GM12872 (cell line): ENCODE results near the gene ADGRA1.

Source experiments
- TF ChIP-seq, protein P1 (sequence below): IDR thresholded peaks from 3 replicates; pipeline ENCODE4 v1.5.1; 2011; ENCODE audit warnings: low read depth, mild to moderate bottlenecking, low read length, moderate library complexity; ENCODE audit not compliant: insufficient read depth

The ADGRA1 gene

DNA sequence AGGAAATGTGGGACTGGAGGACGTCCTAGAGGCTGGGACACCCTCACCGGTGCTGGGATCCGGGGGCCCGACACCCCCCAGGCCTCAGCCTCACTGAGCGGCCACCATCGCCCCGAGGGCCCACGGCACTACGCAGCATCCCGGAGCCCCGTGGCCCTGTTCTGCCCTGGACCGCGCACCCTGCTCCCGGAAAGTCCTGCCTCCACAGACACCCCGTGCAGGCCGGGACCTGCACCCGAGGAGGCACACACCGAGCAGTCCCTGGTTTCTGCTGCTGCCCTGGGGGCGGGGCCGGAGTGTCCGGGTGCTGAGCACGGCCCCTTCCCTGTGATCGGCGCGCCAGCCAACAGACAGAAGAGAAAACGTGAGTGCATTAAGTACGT lies 54.2 kb downstream of the ADGRA1 start:
- TF ChIP-seq, protein P1, sequence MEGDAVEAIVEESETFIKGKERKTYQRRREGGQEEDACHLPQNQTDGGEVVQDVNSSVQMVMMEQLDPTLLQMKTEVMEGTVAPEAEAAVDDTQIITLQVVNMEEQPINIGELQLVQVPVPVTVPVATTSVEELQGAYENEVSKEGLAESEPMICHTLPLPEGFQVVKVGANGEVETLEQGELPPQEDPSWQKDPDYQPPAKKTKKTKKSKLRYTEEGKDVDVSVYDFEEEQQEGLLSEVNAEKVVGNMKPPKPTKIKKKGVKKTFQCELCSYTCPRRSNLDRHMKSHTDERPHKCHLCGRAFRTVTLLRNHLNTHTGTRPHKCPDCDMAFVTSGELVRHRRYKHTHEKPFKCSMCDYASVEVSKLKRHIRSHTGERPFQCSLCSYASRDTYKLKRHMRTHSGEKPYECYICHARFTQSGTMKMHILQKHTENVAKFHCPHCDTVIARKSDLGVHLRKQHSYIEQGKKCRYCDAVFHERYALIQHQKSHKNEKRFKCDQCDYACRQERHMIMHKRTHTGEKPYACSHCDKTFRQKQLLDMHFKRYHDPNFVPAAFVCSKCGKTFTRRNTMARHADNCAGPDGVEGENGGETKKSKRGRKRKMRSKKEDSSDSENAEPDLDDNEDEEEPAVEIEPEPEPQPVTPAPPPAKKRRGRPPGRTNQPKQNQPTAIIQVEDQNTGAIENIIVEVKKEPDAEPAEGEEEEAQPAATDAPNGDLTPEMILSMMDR = no peak

DNA sequence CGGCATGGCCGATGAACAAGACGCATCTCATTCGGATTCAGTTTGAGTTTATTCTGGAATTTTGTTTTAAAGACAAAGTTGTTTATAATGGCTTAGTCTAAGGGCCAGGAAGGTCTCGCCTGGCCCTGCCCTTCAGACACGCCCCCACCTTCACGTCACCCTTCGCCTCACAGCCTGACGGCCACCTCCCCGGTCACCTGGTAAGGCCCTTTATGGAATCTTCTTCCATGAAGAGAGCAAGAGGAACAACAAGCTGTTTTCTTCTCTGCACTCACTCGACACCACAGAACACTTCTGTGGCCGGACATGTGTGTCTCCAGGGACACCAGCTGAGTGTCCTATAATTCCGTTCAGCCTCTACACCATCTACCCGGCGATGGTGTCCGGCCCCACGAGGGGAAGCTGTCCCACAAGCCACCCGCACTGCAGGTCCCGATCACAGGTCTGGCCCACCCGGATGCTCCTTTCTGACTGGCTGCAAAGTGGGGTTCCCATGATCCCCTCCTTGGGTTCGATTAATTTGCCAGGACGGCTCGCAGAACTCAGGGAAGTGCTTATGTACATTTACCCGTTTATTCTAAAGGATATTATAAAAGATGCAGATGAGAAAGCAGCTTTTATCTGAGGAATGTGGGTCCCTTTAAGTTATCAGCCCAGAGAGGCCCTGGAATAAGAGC lies 54.9 kb downstream of the ADGRA1 start:
- TF ChIP-seq, protein P1 = no peak

DNA sequence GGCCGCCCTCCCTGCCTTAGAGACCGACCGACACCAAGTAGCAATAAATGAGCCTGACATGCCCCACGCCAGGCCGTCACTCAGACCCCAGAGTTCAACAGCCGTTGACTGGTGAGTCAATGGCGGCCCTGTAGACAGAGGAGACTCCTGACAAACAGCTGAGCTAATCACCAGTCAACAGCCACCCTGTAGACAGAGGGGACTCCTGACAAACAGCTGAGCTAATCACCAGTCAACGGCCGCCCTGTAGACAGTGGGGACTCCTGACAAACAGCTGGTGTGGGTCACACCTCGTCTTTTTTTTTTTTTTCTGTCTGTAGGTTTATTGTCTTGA lies 55.4 kb downstream of the ADGRA1 start:
- TF ChIP-seq, protein P1 = no peak

DNA sequence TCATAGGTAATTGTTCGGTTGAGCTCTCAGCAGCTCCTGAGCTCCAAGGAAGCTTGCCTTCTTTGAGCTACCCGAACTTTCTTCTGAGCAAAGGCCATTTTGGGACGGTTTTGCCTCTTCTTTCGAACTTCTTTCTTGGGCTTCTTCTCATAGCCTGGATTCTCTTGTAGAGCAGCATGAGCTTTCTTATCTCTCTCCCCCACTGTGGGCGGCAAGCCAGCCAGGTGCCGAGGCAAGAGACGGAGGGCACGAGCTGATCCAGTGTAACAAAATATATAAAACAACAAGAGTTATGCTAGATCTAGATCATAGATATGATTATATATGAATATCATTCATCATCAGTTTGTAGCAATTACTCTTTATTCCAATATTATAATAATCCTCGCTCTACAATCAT lies 55.8 kb downstream of the ADGRA1 start:
- TF ChIP-seq, protein P1 = no peak

DNA sequence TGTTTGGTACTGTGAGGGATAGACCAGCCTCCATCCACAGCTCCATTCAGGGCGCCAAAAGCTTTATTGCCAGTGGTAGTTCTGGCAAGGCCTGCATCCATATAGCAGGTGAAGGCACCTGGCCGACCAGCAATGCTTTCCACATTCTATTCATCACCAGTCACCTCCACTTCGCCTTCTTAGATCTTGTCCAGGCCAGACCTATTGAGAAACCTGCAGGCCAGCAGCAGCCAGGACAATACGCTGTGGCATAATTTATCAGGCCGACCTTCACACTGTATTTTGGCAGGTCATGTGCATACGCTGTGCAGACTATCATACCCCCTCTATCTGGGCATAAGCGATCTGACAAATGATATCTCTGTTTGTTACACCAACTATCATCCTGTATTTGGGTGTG lies 57.0 kb downstream of the ADGRA1 start:
- TF ChIP-seq, protein P1 = no peak

DNA sequence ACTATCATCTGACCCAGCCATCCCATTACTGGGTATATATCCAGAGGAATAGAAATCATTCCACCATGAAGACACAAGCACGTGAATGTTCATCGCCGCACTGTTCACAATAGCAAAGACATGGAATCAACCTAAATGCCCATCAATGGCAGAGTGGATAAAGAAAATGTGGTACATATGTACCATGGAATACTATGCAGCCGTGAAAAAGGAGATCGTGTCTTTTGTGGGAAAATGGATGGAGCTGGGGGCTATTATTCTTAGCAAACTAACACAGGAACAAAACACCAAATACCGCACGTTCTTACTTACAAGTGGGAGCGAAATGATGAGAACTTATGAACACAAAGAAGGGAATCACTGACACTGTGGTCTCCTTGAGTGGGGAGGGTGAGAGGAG lies 62.5 kb downstream of the ADGRA1 start:
- TF ChIP-seq, protein P1 = no peak

DNA sequence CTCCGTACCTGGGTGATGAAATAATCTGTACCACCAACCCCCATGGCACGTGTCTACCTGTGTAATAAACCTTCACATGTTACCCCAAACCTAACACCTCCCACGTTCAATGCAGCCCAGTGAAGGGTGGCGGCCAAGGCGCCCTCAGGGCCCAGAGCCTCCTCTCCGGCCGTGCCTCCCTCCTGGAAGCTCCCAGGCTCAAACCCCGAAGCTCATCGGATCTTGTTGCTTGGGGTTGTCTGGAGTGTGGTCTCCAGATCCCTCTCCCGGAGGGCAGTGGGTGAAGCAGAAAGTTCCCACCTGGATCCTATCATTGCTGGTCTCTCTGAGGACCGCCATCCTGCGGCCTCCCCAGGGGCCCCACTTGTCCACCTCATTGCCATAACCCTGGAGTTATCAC lies 62.9 kb downstream of the ADGRA1 start:
- TF ChIP-seq, protein P1 = no peak

DNA sequence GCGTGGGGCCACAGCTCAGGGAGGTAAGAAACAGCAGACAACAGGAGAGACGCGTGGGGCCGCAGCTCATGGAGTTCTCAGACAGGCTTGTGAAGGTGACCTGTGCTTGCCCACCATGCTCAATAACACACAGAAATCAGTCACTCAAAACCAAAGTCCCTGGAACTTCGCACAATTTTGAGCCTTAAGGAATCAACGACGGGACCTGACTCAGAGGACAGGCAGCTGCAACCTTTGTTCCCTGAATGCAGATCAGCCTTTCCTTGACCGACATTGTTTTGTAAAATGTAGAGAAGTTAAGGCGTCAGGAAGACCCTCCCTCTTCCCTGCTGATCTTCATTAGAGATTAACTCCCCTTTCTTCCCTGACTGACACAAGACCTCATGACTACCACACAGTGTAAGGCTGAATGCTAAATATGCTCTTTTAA lies 63.8 kb downstream of the ADGRA1 start:
- TF ChIP-seq, protein P1 = no peak
